ENCODE data around the gene TBC1D22A. TPM values are rescaled to one million over a fixed set of nuclear protein-coding genes. Genes with fewer than 3 reads are reported as not detected.

TBC1D22A gene
- polyA plus RNA-seq, 1 of the 3 experiments (the other 2 are of a cell fraction) = 16.5 TPM

DNA sequence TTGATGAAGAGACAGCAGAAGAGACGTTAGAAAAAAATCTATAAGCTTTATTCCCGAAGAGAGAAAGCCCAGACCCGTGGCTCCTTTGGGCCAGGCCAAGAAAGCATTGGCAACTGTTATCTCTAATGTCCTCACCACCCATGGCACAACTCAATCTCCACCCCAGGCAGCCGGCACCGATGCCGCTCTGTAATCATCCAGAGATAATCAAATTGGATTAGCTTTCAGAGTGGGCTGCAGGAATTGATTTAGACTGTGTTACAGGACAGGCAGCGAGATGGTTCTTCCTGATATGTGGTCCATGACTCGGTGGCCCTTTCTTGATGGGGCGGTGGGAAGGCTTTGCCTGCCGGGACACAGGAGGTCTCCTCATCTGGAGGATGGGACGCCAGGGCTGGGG is 383.9 kb downstream of the TBC1D22A start:
- no peaks in the 10 kb centered on the region for H3K27me3 ChIP-seq (ENCODE audit: insufficient read depth)
- H2AFZ ChIP-seq (ENCODE audit: low read depth) = no peak overlapping the region
- ChIA-PET POLR2A (no interaction called here), CTCF (no interaction called here)
- no peaks in the 10 kb centered on the region for H3K9me2 ChIP-seq
- no peak overlapping the region for H3K4me2 ChIP-seq
- no peaks in the 10 kb centered on the region for H4K20me1 ChIP-seq (ENCODE audit: insufficient read depth)
- H3K9ac ChIP-seq = no peak overlapping the region
- no peak overlapping the region for H3K27ac ChIP-seq (ENCODE audit: low read depth in 2 of 2, low read length in 1 of 2)
- no peaks in the 10 kb centered on the region for H3K79me2 ChIP-seq (ENCODE audit: insufficient read depth)
- WGBS (ENCODE audit: low lambda C conversion rate) = 62% methylated on average over 10 of the region's 11 CpGs
- H3K9me3 ChIP-seq = no peaks in the 10 kb centered on the region
- TF ChIP-seq CHD2 (IDR thresholded peaks at IDR 0.05; ENCODE audit: low read length, partially characterized antibody) (peak; percentile 41), SMC3 (IDR thresholded peaks at IDR 0.05; ENCODE audit: low read depth, low read length) (no peak), RXRA (IDR thresholded peaks at IDR 0.05; ENCODE audit: borderline replicate concordance, low read depth) (no peak), FOXJ3 (CRISPR knock-in tag; IDR thresholded peaks at IDR 0.05) (peak; percentile 77; the same call in 1 of the 2 replicates), EP300 (IDR thresholded peaks at IDR 0.05; ENCODE audit: borderline replicate concordance in 1 of 2, low read depth in 1 of 2, low read length in 1 of 2) (peak in 1 of 2 experiments; percentile 88; a peak in 2 of 4 replicates), NFIC (IDR thresholded peaks at IDR 0.05; ENCODE audit: borderline replicate concordance) (no peak), RAD21 (IDR thresholded peaks at IDR 0.05; ENCODE audit: low read length) (no peak), TEAD4 (IDR thresholded peaks at IDR 0.05; ENCODE audit: borderline replicate concordance, insufficient read depth) (no peak), RCOR1 (IDR thresholded peaks at IDR 0.05; ENCODE audit: low read length) (peak; percentile 94), GATA2 (CRISPR knock-in tag; IDR thresholded peaks at IDR 0.05) (peak; percentile 99)
- peak; percentile 86 for DNase-seq
- no peaks in the 10 kb centered on the region for H3F3A ChIP-seq (replicated peaks; ENCODE audit: insufficient read depth)
- no peak overlapping the region for H3K4me3 ChIP-seq (ENCODE audit: low read depth in 2 of 2, low read length in 1 of 2)
- H3K4me1 ChIP-seq (ENCODE audit: control insufficient read depth in 1 of 2, insufficient read depth in 2 of 2, low read depth in 1 of 2, low read length in 1 of 2) = peaks cover 5 to 37% of the 10 kb centered on the region in 2 experiments; a peak in 3 of 4 replicates
- H3K36me3 ChIP-seq (replicated peaks in 1 of 2; ENCODE audit: control insufficient read depth in 1 of 2, insufficient read depth in 2 of 2, low read length in 1 of 2) = no peaks in the 10 kb centered on the region

DNA sequence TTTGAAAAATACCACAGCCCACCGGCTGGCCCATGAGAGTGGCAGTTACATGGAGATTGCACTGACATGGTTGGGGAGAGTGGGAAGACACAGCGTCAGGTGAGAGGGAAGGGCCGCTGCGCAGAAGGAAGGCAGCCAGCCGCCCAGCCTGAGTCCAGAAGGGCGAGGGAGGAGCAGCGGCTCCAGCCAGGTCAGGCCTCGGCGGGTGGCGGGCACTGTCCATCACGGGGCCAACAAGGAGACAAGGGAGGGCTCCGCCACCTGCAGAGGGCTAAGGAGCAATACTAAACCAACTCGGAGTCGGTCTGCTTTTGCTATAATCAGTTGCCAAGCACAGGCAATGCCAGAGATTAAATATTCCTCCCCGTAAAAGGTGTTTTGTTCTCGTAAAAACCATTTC is 384.5 kb downstream of the TBC1D22A start:
- no peaks in the 10 kb centered on the region for H3K79me2 ChIP-seq (ENCODE audit: insufficient read depth)
- no peak overlapping the region for H3K4me2 ChIP-seq
- no peaks in the 10 kb centered on the region for H4K20me1 ChIP-seq (ENCODE audit: insufficient read depth)
- POLR2A ChIA-PET = no interaction called here
- CTCF ChIA-PET = no interaction called here
- no peaks in the 10 kb centered on the region for H3K27me3 ChIP-seq (ENCODE audit: insufficient read depth)
- no peaks in the 10 kb centered on the region for H3K36me3 ChIP-seq (replicated peaks in 1 of 2; ENCODE audit: control insufficient read depth in 1 of 2, insufficient read depth in 2 of 2, low read length in 1 of 2)
- no peak overlapping the region for H3K9ac ChIP-seq
- H3F3A ChIP-seq (replicated peaks; ENCODE audit: insufficient read depth) = no peaks in the 10 kb centered on the region
- 86% methylated on average over 16 of the region's 16 CpGs for WGBS (ENCODE audit: low lambda C conversion rate)
- DNase-seq = peak; percentile 47
- no peak for TF ChIP-seq SIN3A (IDR thresholded peaks at IDR 0.05; ENCODE audit: borderline replicate concordance, low read depth, low read length)
- no peak for TF ChIP-seq GATA2 (CRISPR knock-in tag; IDR thresholded peaks at IDR 0.05)
- TF ChIP-seq JUND (IDR thresholded peaks at IDR 0.05) = no peak
- TF ChIP-seq POLR2AphosphoS5 (IDR thresholded peaks at IDR 0.05; ENCODE audit: low read depth, low read length) = no peak
- no peak for TF ChIP-seq FOXM1 (IDR thresholded peaks at IDR 0.05; ENCODE audit: low read depth)
- TF ChIP-seq TCF12 (IDR thresholded peaks at IDR 0.05) = no peak
- TF ChIP-seq SMC3 (IDR thresholded peaks at IDR 0.05; ENCODE audit: low read depth, low read length) = no peak
- no peak for TF ChIP-seq MAX (IDR thresholded peaks at IDR 0.05; ENCODE audit: low read depth)
- no peak for TF ChIP-seq MEF2A (IDR thresholded peaks at IDR 0.05; ENCODE audit: borderline replicate concordance, low read depth)
- no peak for TF ChIP-seq FOXJ3 (CRISPR knock-in tag; IDR thresholded peaks at IDR 0.05)
- no peak for TF ChIP-seq PBX3 (IDR thresholded peaks at IDR 0.05)
- H3K9me3 ChIP-seq = no peaks in the 10 kb centered on the region
- H3K4me3 ChIP-seq (ENCODE audit: low read depth in 2 of 2, low read length in 1 of 2) = no peak overlapping the region
- H3K4me1 ChIP-seq (ENCODE audit: control insufficient read depth in 1 of 2, insufficient read depth in 2 of 2, low read depth in 1 of 2, low read length in 1 of 2) = peaks cover 7 to 37% of the 10 kb centered on the region in 2 experiments; a peak in 3 of 4 replicates
- no peaks in the 10 kb centered on the region for H3K9me2 ChIP-seq
- no peak overlapping the region for H3K27ac ChIP-seq (ENCODE audit: low read depth in 2 of 2, low read length in 1 of 2)
- H2AFZ ChIP-seq (ENCODE audit: low read depth) = no peak overlapping the region
